ENCODE measurements around the gene PHPT1. TPM values are rescaled to one million over a fixed set of nuclear protein-coding genes. Genes with fewer than 3 reads are reported as not detected.
"Not testable (repeated sequence)": the region's sequence is repeated elsewhere in the genome, so short reads cannot be mapped to it uniquely, and the experiment has no call there.

The PHPT1 gene
- total RNA-seq (2014; rRNA removed; shearing (Covaris generic)): 68.2 and 75.5 TPM in 2 replicates

DNA sequence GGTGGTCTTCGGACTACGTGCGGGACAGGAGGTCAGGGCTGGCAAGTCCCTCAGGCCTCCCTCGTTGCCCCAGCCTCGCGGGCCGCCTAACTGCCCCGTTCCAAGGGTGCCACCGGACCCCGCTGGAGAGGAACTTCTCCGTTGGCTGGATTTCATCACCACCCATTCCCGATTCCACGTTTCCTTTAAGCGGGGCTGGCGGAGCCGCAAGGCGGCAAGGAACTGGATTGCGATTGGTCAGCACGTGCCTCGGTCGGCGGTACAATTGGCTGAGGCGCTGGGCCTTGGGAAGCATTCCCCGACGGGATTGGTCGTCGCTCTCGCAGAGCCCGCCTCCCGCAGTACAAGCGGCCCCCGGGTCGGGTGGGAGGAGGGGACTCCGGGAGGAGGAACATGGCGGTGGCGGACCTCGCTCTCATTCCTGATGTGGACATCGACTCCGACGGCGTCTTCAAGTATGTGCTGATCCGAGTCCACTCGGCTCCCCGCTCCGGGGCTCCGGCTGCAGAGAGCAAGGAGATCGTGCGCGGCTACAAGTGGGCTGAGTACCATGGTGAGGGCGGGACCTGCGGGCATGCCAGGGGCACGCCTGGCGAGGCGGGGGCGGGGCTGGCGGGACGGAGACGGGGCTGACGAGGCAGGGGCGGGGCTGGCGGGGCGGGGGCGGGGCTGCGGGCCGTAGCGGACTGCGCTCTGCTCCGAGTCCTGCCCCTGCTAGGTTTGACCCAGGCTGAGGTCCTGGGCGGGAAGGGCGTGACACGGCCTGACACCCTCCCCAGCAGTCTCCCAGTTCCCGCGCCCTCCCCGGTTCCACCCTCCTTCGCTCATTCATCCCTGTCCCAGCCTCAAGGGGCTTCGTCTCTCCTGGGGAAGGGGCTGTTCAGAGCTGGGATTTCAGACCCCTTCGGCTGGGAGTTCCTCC is at the start of gene PHPT1:
Gene PHPT1 (plus strand): TSS at position 372 of the 922 bp plus-strand sequence. CDS start 22 bp downstream, at position 394.
- Histone ChIP-seq H3K27me3 (ENCODE audit: control insufficient read depth, insufficient read depth, low read length) (peaks cover 5% of the 10 kb centered on the region), H3K36me3 (replicated peaks; ENCODE audit: control insufficient read depth, insufficient read depth, low read length) (peaks cover 5% of the 10 kb centered on the region)

DNA sequence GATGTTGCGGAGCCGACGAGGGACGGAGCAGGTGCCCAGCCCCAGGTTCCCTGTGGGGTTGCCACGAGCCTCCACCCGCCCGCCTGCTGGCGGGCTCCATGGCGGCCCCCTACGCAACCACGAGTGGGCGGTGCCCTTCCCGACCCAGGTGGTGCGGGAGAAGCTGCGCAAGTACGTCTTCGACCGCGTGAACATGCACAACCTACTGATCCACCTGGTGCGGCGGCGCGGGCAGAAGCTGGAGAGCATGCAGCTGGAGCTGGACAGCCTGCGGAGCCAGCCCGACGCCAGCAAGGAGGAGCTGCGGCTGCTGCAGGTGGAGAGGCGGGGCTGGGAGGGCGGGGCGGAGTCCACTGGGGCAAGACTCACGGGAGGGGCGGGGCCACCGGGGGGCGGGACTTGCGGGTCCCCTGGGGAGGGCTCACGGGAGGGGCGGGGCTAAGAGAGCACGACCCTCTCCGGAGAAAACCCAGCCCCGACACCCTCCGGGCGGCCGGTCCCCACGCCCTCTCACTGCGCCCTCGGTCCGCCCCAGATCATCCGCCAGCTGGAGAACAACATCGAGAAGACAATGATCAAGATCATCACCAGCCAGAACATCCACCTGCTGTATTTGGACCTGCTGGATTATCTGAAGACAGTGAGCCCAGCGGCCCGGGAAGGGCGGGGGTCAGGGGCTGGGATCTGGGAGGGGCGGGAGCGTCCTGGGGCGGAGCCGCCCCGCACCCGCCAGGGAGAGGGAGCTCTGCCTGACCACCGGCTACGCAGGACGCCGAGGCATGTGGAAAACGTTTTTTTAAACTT is 49.2 kb upstream of the PHPT1 start:
- H3K36me3 ChIP-seq (replicated peaks; ENCODE audit: control insufficient read depth, insufficient read depth, low read length): no peaks in the 10 kb centered on the region
- H3K4me3 ChIP-seq (ENCODE audit: insufficient read depth, low read depth, low read length): peak overlapping the region; percentile 60
- DNase-seq: peak; percentile 99
- H3K27me3 ChIP-seq (ENCODE audit: control insufficient read depth, insufficient read depth, low read length): peaks cover 18% of the 10 kb centered on the region

More for the DNA sequence above, at the start of gene PHPT1:
- H3K4me3 ChIP-seq (ENCODE audit: insufficient read depth, low read depth, low read length): peak within 1 kb of the TSS; percentile 70
- peak; percentile 100 for DNase-seq

DNA sequence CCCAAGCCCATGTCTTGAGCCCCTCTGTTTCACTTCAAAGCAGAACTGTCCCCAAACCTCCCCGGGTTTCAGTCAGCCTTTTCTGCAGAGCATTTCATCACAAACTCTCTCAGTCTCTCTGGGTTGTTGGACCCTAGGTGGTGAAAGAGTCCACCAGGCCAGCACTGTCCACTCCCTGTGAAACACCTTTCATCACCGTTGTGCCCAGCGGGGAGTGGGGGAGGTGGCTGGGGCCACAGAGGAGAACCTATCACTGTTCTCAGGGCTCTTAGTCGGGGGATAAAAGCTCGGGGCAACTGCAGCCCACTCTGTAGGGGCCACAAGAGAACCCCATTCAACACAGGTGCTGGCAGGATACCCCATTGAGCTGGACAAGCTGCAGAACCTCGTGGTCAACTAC is 46.9 kb upstream of the PHPT1 start:
- Histone ChIP-seq H3K36me3 (replicated peaks; ENCODE audit: control insufficient read depth, insufficient read depth, low read length) (no peaks in the 10 kb centered on the region; the same call in 1 of the 2 replicates), H3K4me3 (ENCODE audit: insufficient read depth, low read depth, low read length) (no peak overlapping the region), H3K27me3 (ENCODE audit: control insufficient read depth, insufficient read depth, low read length) (peaks cover 18% of the 10 kb centered on the region)
- DNase-seq: peak; percentile 26

DNA sequence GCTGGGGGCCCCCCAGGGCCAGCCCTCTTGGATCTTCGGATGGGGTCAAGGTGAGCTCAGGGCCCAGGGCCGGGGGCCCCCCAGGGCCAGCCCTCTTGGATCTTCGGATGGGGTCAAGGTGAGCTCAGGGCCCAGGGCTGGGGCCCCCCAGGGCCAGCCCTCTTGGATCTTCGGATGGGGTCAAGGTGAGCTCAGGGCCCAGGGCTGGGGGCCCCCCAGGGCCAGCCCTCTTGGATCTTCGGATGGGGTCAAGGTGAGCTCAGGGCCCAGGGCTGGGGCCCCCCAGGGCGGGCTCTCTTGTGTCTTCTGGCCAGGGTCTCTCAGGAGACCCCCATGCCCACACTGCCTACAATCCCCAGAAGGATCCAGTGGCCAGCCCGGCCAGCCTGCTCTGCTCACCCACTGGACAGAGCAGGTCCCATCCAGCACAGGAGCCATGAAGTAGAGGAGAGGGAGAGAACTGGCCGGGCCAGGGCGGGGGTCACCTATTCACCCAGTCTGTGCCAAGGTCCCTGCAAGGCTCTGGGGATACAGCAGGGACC is 46.1 kb upstream of the PHPT1 start:
- not testable (repeated sequence) for H3K36me3 ChIP-seq (replicated peaks; ENCODE audit: control insufficient read depth, insufficient read depth, low read length); H3K4me3 ChIP-seq (ENCODE audit: insufficient read depth, low read depth, low read length)
- H3K27me3 ChIP-seq (ENCODE audit: control insufficient read depth, insufficient read depth, low read length): peaks cover 18% of the 10 kb centered on the region
- peak; percentile 22 for DNase-seq

DNA sequence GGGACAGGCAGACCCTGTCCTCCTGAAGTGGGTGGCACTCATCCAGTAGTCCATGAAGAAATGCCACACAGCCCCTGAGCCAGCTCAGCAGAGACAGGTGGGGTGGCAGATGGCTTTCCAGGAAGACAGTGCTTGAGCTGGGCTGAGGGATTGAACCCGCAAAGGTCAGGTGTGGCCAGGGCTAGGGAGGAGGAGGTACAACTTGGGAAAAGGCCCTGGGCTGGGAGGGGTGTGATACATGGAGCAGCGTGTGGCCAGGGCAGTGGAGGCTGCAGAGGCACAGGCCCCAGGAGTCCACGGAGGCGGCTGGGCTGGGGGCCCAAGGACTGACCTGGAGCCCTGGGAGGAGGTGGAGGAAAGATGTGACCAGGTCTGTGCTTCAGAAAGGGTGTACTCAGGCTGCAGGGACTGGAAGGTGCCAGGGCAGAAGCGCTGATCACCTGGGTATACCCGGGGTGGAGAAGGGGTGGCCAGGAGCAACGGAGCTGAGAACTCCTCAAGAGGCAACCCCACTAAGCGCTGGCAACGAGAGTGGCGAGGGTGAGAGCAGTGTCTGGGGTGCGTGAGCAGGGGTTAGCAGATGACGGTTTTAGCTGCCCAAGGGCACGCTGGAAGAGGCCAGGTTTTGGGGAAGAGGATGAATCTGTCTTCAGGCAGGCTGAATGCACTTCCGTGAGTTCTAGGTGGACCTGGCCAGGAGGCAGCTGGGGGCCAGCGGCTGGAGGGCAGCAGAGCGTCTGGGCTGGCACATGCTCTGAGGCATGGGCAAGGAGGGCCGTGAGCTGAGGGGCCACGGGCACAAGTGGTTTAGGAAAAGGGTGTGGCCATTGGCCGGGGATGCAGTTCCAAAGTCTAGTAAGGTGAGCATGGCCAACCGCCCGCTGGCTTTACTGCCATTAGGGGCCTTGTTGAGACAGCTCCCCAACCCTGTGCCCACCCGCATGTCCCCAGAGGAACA is 45.4 kb upstream of the PHPT1 start:
- H3K4me3 ChIP-seq (ENCODE audit: insufficient read depth, low read depth, low read length): no peak overlapping the region
- no peaks in the 10 kb centered on the region; the same call in 1 of the 2 replicates for H3K36me3 ChIP-seq (replicated peaks; ENCODE audit: control insufficient read depth, insufficient read depth, low read length)
- H3K27me3 ChIP-seq (ENCODE audit: control insufficient read depth, insufficient read depth, low read length): peaks cover 14% of the 10 kb centered on the region
- peak; percentile 38 for DNase-seq

DNA sequence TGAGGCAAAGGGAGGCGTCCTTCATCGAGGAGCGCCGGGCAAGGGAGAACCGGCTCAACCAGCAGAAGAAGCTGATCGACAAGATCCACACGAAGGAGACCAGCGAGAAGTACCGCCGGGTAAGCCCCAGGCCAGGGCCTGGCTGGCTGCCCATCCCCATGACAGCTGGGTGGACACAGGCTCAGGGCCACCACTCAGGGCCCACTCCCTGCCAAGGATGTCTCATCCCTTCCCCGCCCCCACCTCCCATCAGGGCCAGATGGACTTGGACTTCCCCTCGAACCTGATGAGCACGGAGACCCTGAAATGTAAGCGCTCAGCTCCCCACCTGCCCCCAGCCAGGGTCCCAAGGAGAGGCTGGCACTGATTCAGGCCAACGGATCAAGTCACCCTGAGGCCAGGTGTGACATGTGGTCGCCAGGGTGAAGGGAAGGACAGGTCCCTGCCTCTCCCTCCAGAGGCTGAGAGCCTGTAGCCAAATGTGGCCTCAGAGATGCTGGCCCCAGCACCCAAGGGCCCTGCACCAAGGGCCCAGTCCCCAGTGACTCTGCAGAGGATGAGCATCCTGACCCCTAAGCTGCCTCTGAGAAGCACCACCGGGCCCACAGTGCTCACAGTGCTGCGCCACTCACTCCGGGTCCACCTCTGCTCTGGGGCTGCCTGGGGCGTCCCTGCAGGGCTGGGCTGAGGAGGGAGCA is 44.6 kb upstream of the PHPT1 start:
- Histone ChIP-seq H3K27me3 (ENCODE audit: control insufficient read depth, insufficient read depth, low read length) (peaks cover 6% of the 10 kb centered on the region), H3K36me3 (replicated peaks; ENCODE audit: control insufficient read depth, insufficient read depth, low read length) (no peaks in the 10 kb centered on the region; the same call in 1 of the 2 replicates), H3K4me3 (ENCODE audit: insufficient read depth, low read depth, low read length) (no peak overlapping the region)
- DNase-seq: peak; percentile 43

DNA sequence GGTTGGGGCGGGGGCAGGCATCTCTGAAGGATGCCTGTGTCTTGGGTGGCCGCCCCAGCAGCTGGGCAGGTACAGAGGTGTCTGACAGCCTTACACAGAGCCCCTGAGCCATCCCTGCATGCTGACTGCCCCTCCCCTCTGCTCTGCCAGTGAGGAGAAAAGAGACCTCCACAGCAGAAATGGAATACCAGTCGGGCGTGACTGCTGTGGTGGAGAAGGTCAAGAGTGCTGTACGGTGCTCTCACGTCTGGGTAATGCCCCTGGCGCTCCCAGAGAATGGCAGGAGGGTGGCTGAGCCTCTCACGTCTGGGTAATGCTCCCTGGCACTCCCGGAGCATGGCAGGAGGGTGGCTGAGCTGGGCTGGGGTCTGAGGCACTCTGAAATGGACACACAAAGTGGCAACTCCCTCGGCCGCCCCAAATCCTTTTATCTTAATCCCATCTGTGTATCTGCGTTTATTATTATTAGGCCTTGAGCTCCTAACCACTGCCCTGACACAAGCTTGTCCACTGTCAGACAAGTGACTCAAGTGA is 43.9 kb upstream of the PHPT1 start:
- Histone ChIP-seq H3K27me3 (ENCODE audit: control insufficient read depth, insufficient read depth, low read length) (peaks cover 3% of the 10 kb centered on the region), H3K36me3 (replicated peaks; ENCODE audit: control insufficient read depth, insufficient read depth, low read length) (no peaks in the 10 kb centered on the region; the same call in 1 of the 2 replicates), H3K4me3 (ENCODE audit: insufficient read depth, low read depth, low read length) (no peak overlapping the region)
- DNase-seq: no peak

DNA sequence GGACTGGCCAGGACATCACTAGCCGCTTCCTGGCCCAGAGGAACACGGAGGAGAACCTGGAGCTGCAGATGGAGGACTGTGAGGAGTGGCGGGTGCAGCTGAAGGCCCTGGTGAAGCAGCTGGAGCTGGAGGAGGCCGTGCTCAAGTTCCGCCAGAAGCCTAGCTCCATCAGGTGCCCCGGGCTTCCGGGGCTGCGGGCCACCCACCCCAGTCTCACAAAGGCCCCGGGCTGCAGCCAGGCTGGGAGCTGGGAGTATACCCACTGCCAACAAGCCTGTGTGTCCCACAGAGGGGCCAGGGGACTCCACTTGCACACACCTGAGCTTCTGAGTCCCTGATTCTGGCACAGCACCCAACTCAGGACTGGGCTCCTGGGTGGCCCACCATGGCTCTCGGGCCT is 43.1 kb upstream of the PHPT1 start:
- Histone ChIP-seq H3K4me3 (ENCODE audit: insufficient read depth, low read depth, low read length) (no peak overlapping the region), H3K36me3 (replicated peaks; ENCODE audit: control insufficient read depth, insufficient read depth, low read length) (no peaks in the 10 kb centered on the region; the same call in 1 of the 2 replicates), H3K27me3 (ENCODE audit: control insufficient read depth, insufficient read depth, low read length) (peaks cover 3% of the 10 kb centered on the region)
- peak; percentile 36 for DNase-seq

DNA sequence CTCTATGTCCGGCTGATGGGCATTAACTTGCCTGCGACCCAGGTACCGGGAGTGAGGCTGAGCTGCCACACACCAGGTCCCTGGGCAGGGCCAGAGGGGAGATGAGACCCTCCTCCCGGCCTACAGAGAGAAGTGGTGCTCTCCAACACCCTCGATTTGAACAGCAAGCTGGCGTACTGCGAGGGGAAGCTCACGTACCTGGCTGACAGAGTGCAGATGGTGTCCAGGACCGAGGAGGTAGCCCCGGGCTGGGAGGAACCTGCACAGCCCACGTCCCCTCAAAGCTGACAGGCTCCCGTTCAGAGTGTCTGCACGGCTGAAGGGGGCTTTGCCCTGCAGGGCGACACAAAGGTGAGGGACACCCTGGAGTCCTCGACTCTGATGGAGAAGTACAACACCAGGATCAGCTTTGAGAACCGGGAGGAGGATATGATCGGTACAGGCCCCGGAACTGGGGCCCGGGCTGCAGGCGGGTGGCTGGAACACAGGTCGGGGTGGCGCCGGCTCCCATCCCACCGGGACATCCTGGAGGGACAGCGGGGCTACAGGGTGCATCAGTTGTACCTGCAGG is 42.5 kb upstream of the PHPT1 start:
- peaks cover 3% of the 10 kb centered on the region for H3K27me3 ChIP-seq (ENCODE audit: control insufficient read depth, insufficient read depth, low read length)
- H3K4me3 ChIP-seq (ENCODE audit: insufficient read depth, low read depth, low read length): peak overlapping the region; percentile 87
- H3K36me3 ChIP-seq (replicated peaks; ENCODE audit: control insufficient read depth, insufficient read depth, low read length): no peaks in the 10 kb centered on the region; the same call in 1 of the 2 replicates
- DNase-seq: peak; percentile 73

DNA sequence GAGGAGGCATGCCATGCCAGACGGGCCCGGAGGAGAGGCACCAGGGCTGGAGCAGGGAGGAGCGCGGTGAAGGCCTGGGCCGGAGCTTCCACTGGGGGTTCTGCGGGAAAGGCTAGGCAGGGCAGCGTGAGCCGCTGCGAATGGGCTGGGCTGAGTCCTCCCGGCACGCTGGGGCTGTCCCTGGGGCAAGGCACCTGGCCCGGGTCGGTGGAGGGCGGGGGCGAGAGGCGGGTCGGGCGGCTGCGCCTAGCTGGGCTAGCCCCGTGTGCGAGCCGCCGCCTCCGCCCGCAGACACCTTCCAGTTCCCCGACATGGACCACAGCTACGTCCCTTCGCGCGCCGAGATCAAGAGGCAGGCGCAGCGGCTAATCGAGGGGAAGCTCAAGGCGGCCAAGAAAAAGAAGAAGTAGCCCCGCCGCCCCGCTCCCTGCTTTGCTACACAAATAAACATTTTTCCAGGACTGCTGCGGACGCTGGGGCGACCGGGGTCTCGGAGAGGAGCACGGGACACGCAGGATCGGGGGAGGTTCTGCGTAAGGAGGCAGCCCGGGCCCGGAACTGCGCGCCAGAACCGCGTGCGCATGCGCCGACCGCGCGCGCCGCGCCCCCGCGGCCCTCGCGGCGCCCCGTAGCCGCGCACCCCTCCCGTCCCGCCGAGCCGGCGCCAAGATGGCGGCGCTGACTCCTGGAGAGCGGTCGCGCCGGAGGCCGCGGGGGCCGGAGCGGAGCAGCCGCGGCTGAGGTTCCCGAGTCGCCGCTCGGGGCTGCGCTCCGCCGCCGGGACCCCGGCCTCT is 41.7 kb upstream of the PHPT1 start, which contains the start of gene RABL6:
Gene RABL6 (plus strand): TSS at position 668 of the 794 bp plus-strand sequence. CDS start 249 bp downstream, outside the sequence.
- peak; percentile 99 for DNase-seq
- Histone ChIP-seq H3K27me3 (ENCODE audit: control insufficient read depth, insufficient read depth, low read length) (no peaks in the 10 kb centered on the region; the same call in 1 of the 2 replicates), H3K4me3 (ENCODE audit: insufficient read depth, low read depth, low read length) (peak within 1 kb of the TSS; percentile 87), H3K36me3 (replicated peaks; ENCODE audit: control insufficient read depth, insufficient read depth, low read length) (no peaks in the 10 kb centered on the region; the same call in 1 of the 2 replicates)

DNA sequence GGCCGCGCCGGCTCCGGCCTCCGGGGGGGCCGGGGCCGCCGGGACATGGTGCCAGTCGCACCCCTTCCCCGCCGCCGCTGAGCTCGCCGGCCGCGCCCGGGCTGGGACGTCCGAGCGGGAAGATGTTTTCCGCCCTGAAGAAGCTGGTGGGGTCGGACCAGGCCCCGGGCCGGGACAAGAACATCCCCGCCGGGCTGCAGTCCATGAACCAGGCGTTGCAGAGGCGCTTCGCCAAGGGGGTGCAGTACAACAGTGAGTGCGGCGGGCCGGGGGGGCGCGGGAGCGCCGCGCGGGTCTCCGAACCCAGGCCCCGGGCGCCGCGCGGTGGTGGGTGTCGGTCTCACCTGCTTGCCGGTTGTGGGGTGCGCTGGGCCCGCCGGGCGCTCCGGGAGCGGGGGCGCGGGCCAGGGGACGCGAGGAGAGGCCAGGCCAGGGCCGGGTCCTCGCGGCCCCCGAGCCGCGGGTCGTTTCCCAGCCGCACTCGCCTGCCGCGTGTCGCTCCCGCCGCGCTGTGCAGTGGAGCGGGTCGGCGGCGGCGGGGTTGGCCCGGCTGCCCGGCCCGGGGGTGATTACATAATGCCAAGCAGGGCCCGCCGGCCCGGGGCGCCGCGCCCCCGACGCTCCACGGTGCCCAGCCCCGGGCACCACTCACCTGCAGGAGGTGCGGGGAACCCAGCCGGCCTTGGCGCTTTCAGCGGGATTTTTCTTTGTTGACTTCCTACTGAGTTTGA is 41.0 kb upstream of the PHPT1 start:
- no peaks in the 10 kb centered on the region; the same call in 1 of the 2 replicates for H3K27me3 ChIP-seq (ENCODE audit: control insufficient read depth, insufficient read depth, low read length)
- H3K4me3 ChIP-seq (ENCODE audit: insufficient read depth, low read depth, low read length): peak overlapping the region; percentile 87
- no peaks in the 10 kb centered on the region; the same call in 1 of the 2 replicates for H3K36me3 ChIP-seq (replicated peaks; ENCODE audit: control insufficient read depth, insufficient read depth, low read length)
- DNase-seq: peak; percentile 86

Data from H7 (cell line).